MM.1S (cell line): ENCODE results near the gene CADPS.

Experiments
- DNase-seq: peaks from one replicate; pipeline ENCODE4 v3.0.0-alpha.2; 2015
- H2AFZ ChIP-seq: fragments of 300-600 bp; sonication (generic); 2 replicates; pipeline ENCODE4 v1.6.0; 2016; ENCODE audit warnings: antibody characterized with exemption, low read length
- H3F3A ChIP-seq: fragments of 300-600 bp; sonication (generic); 2 replicates; pipeline ENCODE4 v1.6.1; 2016; ENCODE audit warnings: mild to moderate bottlenecking, antibody characterized with exemption, low read length, moderate library complexity, mixed read lengths; ENCODE audit not compliant: insufficient read depth
- H3K27ac ChIP-seq: fragments of 300-600 bp; sonication (generic); 2 replicates; pipeline ENCODE4 v1.5.1; 2016; ENCODE audit warnings: mild to moderate bottlenecking, low read length
- H3K27me3 ChIP-seq: fragments of 300-600 bp; sonication (generic); replicated peaks from 2 replicates; pipeline ENCODE4 v1.6.0; 2016; ENCODE audit warnings: low read length; ENCODE audit not compliant: insufficient read depth
- H3K36me3 ChIP-seq: fragments of 300-600 bp; sonication (generic); replicated peaks from 2 replicates; pipeline ENCODE4 v1.6.1; 2016; ENCODE audit warnings: mild to moderate bottlenecking, low read length, mixed read lengths; ENCODE audit not compliant: insufficient read depth
- H3K4me1 ChIP-seq: fragments of 300-600 bp; sonication (generic); 2 replicates; pipeline ENCODE4 v1.6.1; 2016; ENCODE audit warnings: low read length, mixed read lengths
- H3K4me2 ChIP-seq: fragments of 300-600 bp; sonication (generic); 2 replicates; pipeline ENCODE4 v1.6.0; 2016; ENCODE audit warnings: low read depth, low read length
- H3K4me3 ChIP-seq: fragments of 300-600 bp; sonication (generic); 2 replicates; pipeline ENCODE4 v1.5.1; 2016; ENCODE audit warnings: low read length, mixed read lengths
- H3K79me2 ChIP-seq: fragments of 300-600 bp; sonication (generic); 2 replicates; pipeline ENCODE4 v1.6.1; 2016; ENCODE audit warnings: mixed run types, low read length, mixed read lengths
- H3K9ac ChIP-seq: fragments of 300-600 bp; sonication (generic); 2 replicates; pipeline ENCODE4 v1.6.1; 2016; ENCODE audit warnings: low read length, mixed read lengths
- H3K9me2 ChIP-seq: fragments of 300-600 bp; sonication (generic); replicated peaks from 2 replicates; pipeline ENCODE4 v1.6.1; 2016; ENCODE audit warnings: mild to moderate bottlenecking, low read length, mixed read lengths; ENCODE audit not compliant: insufficient read depth
- H3K9me3 ChIP-seq: fragments of 300-600 bp; sonication (generic); replicated peaks from 2 replicates; pipeline ENCODE4 v1.6.1; 2016; ENCODE audit warnings: mild to moderate bottlenecking, low read length, mixed read lengths; ENCODE audit not compliant: insufficient read depth
- H4K20me1 ChIP-seq: fragments of 300-600 bp; sonication (generic); 2 replicates; pipeline ENCODE4 v1.6.1; 2016; ENCODE audit warnings: mild to moderate bottlenecking, low read length, moderate library complexity, mixed read lengths; ENCODE audit not compliant: insufficient read depth
- CTCF ChIP-seq: fragments of 300-600 bp; sonication (generic); IDR thresholded peaks from 2 replicates; pipeline ENCODE4 v1.5.1; 2016; ENCODE audit warnings: antibody characterized with exemption, low read length, mixed read lengths
- EZH2 ChIP-seq: fragments of 300-600 bp; sonication (generic); optimal IDR thresholded peaks from 2 replicates; pipeline ENCODE3; 2017; ENCODE audit warnings: low read depth, mild to moderate bottlenecking, antibody characterized with exemption, low read length, mixed read lengths
- EZH2phosphoT487 ChIP-seq: fragments of 300-600 bp; sonication (generic); IDR thresholded peaks from 2 replicates; pipeline ENCODE4 v1.6.1; 2018; ENCODE audit warnings: antibody characterized with exemption, low read length

CADPS gene

DNA sequence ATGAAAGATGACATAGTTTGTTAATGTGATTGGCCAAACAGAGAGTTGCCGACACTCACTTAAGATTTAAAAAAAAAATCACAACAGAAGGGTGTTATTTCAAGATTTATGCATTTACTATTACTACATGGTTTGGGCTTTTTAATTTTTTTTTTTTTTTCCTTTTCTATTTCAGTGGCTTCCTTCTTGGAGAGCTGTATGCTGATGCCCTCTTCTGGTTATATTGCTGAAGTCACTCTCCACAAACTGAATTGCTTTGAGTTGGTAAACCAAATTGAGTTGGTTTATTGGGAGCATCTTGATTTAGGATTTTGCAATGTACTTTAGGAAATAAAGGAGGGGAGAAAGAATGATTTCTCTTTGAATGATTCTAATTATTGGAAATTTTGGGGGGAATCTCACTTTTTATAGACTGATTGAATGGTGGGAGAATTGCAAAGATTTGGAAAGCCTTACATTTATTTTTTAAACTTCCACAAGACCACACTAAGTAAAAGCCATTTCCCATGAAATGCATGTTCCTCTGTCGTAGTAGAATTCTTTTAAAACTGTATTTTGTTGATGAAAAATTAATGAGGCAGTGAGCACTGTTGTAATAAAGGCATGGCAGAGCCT is 315.3 kb downstream of the CADPS start:
- Histone ChIP-seq H3K9me2 (no peaks in the 10 kb centered on the region), H3K4me1 (no peaks in the 10 kb centered on the region), H3K9ac (no peak overlapping the region), H3K9me3 (no peaks in the 10 kb centered on the region), H3K4me2 (no peak overlapping the region), H3K27ac (no peak overlapping the region), H3K27me3 (no peaks in the 10 kb centered on the region), H3F3A (no peaks in the 10 kb centered on the region), H3K79me2 (no peaks in the 10 kb centered on the region), H3K36me3 (no peaks in the 10 kb centered on the region), H4K20me1 (no peaks in the 10 kb centered on the region), H3K4me3 (no peak overlapping the region), H2AFZ (no peak overlapping the region)
- DNase-seq: no peak
- TF ChIP-seq EZH2 (no peak), CTCF (peak; percentile 44)

DNA sequence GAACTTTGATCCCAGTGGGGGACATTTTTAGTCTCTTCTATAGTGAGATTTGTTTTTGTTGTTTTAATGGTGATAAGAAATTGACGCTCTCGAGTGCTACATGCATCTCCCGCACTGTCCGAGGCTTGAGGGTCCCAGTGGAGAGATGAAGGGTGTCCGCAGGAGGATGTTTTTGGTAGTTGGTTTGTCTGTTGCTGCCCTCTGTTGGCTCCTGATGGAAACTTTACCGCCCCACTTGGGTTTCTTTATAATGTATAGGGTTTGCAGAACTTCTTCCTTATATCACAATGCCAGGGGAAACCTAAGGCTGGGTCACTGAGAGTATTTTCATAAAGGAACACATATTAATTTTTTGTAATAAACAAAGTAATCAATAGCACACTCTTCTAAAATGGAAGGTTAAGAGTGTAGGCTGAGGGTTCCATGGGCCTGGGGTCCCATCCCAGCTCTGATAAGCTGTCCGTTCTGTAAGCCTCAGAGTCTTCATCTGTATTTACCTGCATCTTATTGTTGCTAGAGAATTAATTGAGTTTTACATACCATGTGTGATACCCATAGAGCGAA is 316.6 kb downstream of the CADPS start:
- H3K4me1 ChIP-seq: no peaks in the 10 kb centered on the region
- TF ChIP-seq CTCF: peak; percentile 52
- TF ChIP-seq EZH2: no peak
- TF ChIP-seq EZH2phosphoT487: no peak
- no peak overlapping the region for H3K27ac ChIP-seq
- H3K36me3 ChIP-seq: no peaks in the 10 kb centered on the region
- no peaks in the 10 kb centered on the region for H3F3A ChIP-seq
- H3K27me3 ChIP-seq: no peaks in the 10 kb centered on the region
- no peak overlapping the region for H2AFZ ChIP-seq
- no peaks in the 10 kb centered on the region for H3K79me2 ChIP-seq
- H3K9ac ChIP-seq: no peak overlapping the region
- H3K9me2 ChIP-seq: no peaks in the 10 kb centered on the region
- H4K20me1 ChIP-seq: no peaks in the 10 kb centered on the region
- no peak overlapping the region for H3K4me2 ChIP-seq
- DNase-seq: no peak
- H3K4me3 ChIP-seq: no peak overlapping the region
- no peaks in the 10 kb centered on the region for H3K9me3 ChIP-seq

- Histone ChIP-seq H3K27ac (no peak overlapping the region), H3K36me3 (no peaks in the 10 kb centered on the region), H2AFZ (no peak overlapping the region), H3K9me3 (no peaks in the 10 kb centered on the region), H3F3A (no peaks in the 10 kb centered on the region), H3K9me2 (no peaks in the 10 kb centered on the region), H3K27me3 (no peaks in the 10 kb centered on the region), H3K9ac (no peak overlapping the region), H3K4me1 (no peaks in the 10 kb centered on the region), H3K79me2 (no peaks in the 10 kb centered on the region), H3K4me2 (no peak overlapping the region), H3K4me3 (no peak overlapping the region), H4K20me1 (no peaks in the 10 kb centered on the region)
- TF ChIP-seq CTCF (no peak), EZH2 (no peak), EZH2phosphoT487 (no peak)
- DNase-seq: no peak
Measured at GRCh38 chr3:62557983-62558382, 317.2 kb downstream of the CADPS start.
